Measurements from ENCODE around the gene GMEB2.
"Not testable (repeated sequence)": the region's sequence is repeated elsewhere in the genome, so short reads cannot be mapped to it uniquely, and the experiment has no call there.

Gene GMEB2

GRCh38 chr20:63587776-63588591, 38.9 kb downstream of the GMEB2 start:
- no peak for DNase-seq (ENCODE audit: low read depth)

DNA sequence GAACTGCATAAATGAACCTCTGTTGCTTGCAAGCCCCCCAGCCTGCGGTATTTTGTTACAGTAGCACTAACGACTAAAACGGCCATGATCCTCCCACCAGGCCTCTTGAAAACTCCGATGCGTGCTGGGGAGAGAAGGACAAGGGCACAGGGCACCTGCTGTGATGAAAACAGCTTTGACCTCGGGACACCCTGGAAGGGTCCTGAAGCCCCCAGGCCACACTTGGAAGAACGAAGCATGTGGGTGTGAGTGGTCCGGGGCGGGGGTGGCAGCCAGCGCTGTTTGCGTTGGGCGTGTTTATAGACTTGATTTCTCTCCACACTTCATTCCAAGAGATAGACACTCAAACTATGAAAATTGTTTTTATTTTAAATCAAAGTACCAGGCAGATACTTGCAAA, 39.6 kb downstream of the GMEB2 start:
- DNase-seq (ENCODE audit: low read depth): no peak

DNA sequence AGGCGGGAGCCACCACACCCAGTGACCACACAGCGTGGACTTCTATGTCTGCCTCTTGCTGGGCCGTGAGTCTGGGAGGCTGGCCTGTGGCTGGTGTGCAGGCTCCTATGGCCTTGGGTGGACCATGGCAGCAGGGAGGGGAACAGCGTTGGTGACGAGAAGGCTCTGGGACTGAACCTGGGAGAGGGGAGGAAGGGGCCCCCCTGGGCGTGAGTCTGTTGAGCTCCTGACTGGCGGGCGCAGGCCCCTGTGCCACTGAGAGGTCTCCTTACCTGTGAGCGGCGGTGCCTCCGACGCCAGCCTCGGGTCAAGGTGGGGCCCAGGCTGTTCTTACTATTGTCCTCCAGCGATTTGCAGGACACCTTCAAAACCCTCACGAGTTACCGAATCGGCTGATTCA, 40.1 kb downstream of the GMEB2 start:
- no peak for DNase-seq (ENCODE audit: low read depth)

DNA sequence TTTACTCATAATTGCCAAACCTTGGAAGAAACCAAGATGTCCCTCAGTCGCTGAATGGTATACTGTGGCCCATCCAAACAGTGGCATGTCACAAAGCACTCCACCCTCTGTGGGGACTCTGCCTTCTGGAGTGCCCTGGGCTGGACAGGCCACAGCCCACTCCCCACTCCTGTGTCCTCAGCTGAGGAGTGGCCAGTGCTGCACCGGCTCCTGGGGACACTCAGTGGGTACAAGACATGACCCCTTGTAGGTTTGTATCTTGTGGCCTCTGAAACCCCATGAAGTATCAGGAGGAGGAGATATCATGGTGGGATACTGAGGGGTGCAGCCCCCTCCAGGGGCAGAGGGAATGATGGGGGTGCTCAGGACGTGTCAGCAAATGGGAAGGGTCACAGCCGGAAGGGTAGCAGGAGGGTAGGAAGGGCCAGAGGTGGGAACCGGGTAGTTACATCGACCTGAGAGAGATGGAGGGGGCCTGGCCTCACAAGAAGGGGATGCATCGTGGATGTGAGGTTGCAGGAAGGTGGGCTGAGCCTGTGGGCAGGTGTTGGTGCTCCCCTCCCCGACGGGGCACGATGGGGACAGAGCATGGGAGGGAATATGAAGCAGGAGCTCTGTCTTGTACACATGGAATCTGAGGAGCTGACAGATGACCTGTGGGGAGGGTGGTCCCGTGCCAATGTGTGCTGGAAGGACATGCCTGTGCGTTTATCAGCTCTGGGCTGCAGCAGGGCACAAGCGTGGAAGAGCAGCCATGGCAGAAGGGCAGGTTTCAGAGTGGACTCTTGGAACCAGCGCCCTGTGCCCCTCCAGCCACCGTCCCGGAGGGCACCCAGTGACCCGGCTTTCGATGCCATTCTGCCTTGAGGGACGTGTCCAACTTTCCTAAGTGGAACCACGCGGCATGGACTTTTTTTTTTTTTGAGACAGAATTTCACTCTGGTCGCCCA, 41.0 kb downstream of the GMEB2 start:
- DNase-seq (ENCODE audit: low read depth): no peak

DNA sequence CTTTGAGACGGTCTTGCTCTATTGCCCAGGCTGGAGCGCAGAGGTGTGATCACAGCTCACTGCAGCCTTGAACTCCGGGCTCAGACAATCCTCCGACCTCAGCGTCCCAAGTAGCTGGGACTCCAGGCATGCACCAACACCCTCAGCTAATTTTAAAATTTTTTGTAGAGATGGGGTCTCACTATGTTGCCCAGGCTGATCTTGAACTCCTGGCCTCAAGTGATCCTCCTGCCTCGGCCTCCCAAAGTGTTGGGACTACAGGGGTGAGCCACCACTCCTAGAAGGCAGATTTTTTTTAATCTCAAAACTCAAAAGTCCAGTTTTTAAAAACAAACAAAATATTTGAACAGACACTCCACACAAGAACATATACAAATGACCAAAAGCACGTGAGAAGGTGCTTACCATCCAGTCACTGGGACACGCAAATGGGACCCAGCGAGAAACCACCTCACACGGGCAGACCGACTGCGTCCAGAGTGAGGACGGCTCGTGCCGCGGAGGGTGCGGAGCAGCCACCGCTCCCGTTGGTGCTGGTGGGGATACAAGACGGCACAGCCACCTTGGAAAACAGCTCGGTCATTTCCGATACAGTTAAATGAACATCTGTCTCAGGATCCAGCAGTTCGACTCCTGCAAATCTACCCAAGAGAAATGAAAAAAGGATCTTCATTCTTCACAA, 44.4 kb downstream of the GMEB2 start:
- DNase-seq (ENCODE audit: low read depth): no peak

GRCh38 chr20:63580796-63581461, 46.0 kb downstream of the GMEB2 start:
- DNase-seq (ENCODE audit: low read depth): peak; percentile 43

- DNase-seq (ENCODE audit: low read depth): no peak
These were observed 47.7 kb downstream of the GMEB2 start for GRCh38 chr20:63579017-63579694.

- DNase-seq (ENCODE audit: low read depth): no peak
These were observed 48.5 kb downstream of the GMEB2 start for GRCh38 chr20:63578224-63579016.

- DNase-seq (ENCODE audit: low read depth): no peak
These were observed 49.5 kb downstream of the GMEB2 start for GRCh38 chr20:63577317-63577894.

- no peak for DNase-seq (ENCODE audit: low read depth)
These were observed 50.6 kb downstream of the GMEB2 start for GRCh38 chr20:63576311-63576710.

GRCh38 chr20:63574829-63575743, 51.8 kb downstream of the GMEB2 start:
- DNase-seq (ENCODE audit: low read depth): no peak

DNA sequence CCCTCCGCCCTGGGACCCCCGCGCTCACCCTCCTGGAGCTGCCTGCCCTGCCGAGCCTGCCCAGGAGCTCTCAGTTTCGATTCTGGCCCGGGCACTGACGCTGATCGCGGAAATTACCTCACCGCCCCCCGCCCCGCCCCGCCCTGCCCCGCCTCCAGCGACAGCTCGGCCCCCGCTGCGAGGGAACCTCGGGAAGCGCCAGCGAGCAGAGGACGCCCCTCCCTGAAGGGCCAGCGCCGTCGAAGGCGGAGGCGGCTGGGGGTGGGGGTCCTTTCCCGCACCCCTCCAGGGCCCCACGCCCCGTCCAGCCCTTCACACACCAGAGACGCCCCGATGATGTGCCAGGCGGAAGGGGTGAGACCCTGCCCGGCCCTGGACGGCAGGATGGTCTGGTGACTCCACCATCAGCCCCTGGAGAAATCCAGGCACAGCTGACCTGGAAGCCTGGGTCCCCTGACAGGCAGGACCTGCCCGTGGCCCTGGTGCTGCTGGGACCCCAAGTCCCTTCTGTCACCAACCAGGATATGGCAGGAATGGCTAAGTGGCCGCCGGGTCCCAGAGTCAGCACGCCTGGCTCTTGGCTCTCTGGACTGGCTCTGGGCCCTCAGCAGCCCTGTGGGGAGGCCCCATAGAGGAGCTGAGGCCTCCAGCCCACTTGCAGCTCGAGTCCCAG, 52.6 kb downstream of the GMEB2 start, which contains the start of gene HELZ2:
HELZ2 (minus strand) TSS at position 84 of the 673 bp plus-strand sequence. CDS start 1,854 bp downstream, outside the sequence.
- no peak for DNase-seq (ENCODE audit: low read depth)

GRCh38 chr20:63573647-63574131, 53.2 kb downstream of the GMEB2 start:
- DNase-seq (ENCODE audit: low read depth): no peak

- DNase-seq (ENCODE audit: low read depth): no peak
These were observed 53.9 kb downstream of the GMEB2 start for GRCh38 chr20:63572788-63573646.

DNA sequence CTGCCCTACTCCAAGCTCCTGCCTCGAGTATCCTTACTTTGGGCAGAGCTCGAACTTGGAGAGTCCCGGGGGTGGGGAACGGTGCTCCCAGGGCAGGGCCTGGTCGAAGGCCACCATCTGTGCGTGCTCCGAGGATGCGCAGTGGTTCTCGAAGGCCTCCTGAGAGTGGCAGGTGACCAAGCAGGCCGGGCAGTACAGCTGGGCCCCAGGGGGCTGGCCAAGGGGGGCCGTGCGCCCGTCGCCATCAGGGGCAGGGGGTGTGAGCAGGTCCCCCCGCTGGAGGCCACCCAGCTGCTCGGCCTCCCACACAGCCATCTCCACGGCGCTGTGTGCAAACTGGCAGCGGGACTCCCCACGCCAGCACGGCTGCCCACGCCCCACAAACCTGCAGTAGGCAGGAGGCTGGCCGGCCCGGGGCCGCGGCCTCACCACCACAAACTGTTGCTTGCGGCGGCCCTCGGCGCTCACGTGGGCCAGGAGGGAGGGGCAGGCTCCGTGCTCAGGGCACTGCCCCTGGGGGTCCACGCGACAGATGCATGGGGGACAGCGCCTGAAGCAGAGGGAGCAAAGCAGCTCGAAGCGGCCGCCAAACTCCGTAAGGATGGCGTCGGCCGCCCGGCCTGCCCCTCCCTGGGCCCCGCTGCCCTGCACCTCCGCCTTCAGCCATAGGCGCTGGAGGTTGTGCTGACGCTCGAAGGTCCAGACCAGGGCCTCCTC, 54.7 kb downstream of the GMEB2 start:
- no peak for DNase-seq (ENCODE audit: low read depth)

DNA sequence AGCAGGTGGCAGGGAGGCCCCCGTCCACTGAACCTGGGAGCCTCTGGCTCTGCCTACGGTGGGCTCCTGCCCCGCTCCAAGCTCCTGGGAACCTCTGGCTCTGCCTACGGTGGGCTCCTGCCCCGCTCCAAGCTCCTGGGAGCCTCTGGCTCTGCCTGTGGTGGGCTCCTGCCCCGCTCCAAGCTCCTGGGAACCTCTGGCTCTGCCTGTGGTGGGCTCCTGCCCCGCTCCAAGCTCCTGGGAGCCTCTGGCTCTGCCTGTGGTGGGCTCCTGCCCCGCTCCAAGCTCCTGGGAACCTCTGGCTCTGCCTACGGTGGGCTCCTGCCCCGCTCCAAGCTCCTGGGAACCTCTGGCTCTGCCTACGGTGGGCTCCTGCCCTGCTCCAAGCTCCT, 55.8 kb downstream of the GMEB2 start:
- not testable (repeated sequence) for DNase-seq (ENCODE audit: low read depth)

All from stimulated activated CD8-positive, alpha-beta memory T cell treated with anti-CD3 and anti-CD28 coated beads, Interleukin-7, amount 100 ng/mL, for 24 hours (primary cell).